Mesothelial cell of epicardium (in vitro differentiated cells): Measurements from ENCODE around the gene NOSIP. TPM values are rescaled to one million over a fixed set of nuclear protein-coding genes. Genes with fewer than 3 reads are reported as not detected.
A peak's percentile ranks its signal among the peaks of the same experiment; 100 is the strongest.

Experiments
- DNase-seq, 2 experiments: peaks; one replicate each; pipeline ENCODE4 v3.0.0; 2021; ENCODE audit warnings: low spot score in 2 of 2; ENCODE audit not compliant: unreplicated experiment in 2 of 2
- H3K27ac Mint-ChIP-seq: 2 replicates; pipeline ENCODE4 v1.8.0; 2021; ENCODE audit warnings: mixed read lengths
- H3K27me3 Mint-ChIP-seq: 2 replicates; pipeline ENCODE4 v1.8.0; 2021; ENCODE audit warnings: low read depth, mixed read lengths
- H3K36me3 Mint-ChIP-seq: 2 replicates; pipeline ENCODE4 v1.8.0; 2021; ENCODE audit warnings: mixed read lengths
- H3K4me1 Mint-ChIP-seq: 2 replicates; pipeline ENCODE4 v1.8.0; 2021; ENCODE audit warnings: mixed read lengths
- H3K4me3 Mint-ChIP-seq: 2 replicates; pipeline ENCODE4 v1.8.0; 2021; ENCODE audit warnings: mild to moderate bottlenecking, moderate library complexity, mixed read lengths
- H3K9me3 Mint-ChIP-seq: 2 replicates; pipeline ENCODE4 v1.8.0; 2021; ENCODE audit warnings: mixed read lengths
- CTCF ChIP-seq: fragments of 200-600 bp; sonication (generic); IDR thresholded peaks from one replicate; pipeline ENCODE4 v1.5.0; 2021; ENCODE audit warnings: antibody characterized with exemption; ENCODE audit not compliant: unreplicated experiment
- total RNA-seq: library from RNA; stranded (reverse); gene quantifications from 3 replicates; pipeline ENCODE4 v1.2.1, GENCODE V29; 2021

NOSIP gene
- total RNA-seq, 1 donor from 2014 or later, result 53.3 TPM

GRCh38 chr19:49616532-49616931 lies 36.2 kb upstream of the NOSIP start:
- Mint-ChIP-seq H3K4me3 (no peak overlapping the region), H3K9me3 (no peaks in the 10 kb centered on the region), H3K27ac (no peak overlapping the region), H3K4me1 (no peaks in the 10 kb centered on the region), H3K36me3 (peaks cover 44% of the 10 kb centered on the region), H3K27me3 (no peaks in the 10 kb centered on the region)
- no peak for TF ChIP-seq CTCF
- no peak for DNase-seq

- no peak overlapping the region for H3K4me3 Mint-ChIP-seq
- no peaks in the 10 kb centered on the region for H3K9me3 Mint-ChIP-seq
- H3K4me1 Mint-ChIP-seq, result no peaks in the 10 kb centered on the region
- no peak overlapping the region for H3K27ac Mint-ChIP-seq
- H3K36me3 Mint-ChIP-seq, result peaks cover 44% of the 10 kb centered on the region
- no peak for TF ChIP-seq CTCF
- no peak for DNase-seq
- H3K27me3 Mint-ChIP-seq, result no peaks in the 10 kb centered on the region
Observed at GRCh38 chr19:49615861-49616260, 35.5 kb upstream of the NOSIP start.

- H3K27me3 Mint-ChIP-seq, result no peaks in the 10 kb centered on the region
Observed at GRCh38 chr19:49614096-49614833, 33.9 kb upstream of the NOSIP start.

GRCh38 chr19:49613374-49613773 lies 33.0 kb upstream of the NOSIP start:
- no peaks in the 10 kb centered on the region for H3K27me3 Mint-ChIP-seq
- no peak for TF ChIP-seq CTCF
- peak overlapping the region; percentile 19 for H3K27ac Mint-ChIP-seq
- no peaks in the 10 kb centered on the region for H3K4me1 Mint-ChIP-seq
- peaks cover 40% of the 10 kb centered on the region for H3K36me3 Mint-ChIP-seq
- DNase-seq, result no peak
- H3K9me3 Mint-ChIP-seq, result no peaks in the 10 kb centered on the region
- no peak overlapping the region for H3K4me3 Mint-ChIP-seq

More at GRCh38 chr19:49614096-49614833, 33.9 kb upstream of the NOSIP start:
- H3K4me3 Mint-ChIP-seq, result no peak overlapping the region
- H3K27ac Mint-ChIP-seq, result no peak overlapping the region
- peaks cover 45% of the 10 kb centered on the region for H3K36me3 Mint-ChIP-seq
- no peaks in the 10 kb centered on the region for H3K4me1 Mint-ChIP-seq
- no peaks in the 10 kb centered on the region for H3K9me3 Mint-ChIP-seq
- DNase-seq, result no peak
- no peak for TF ChIP-seq CTCF

- no peak for DNase-seq
- Mint-ChIP-seq H3K27me3 (no peaks in the 10 kb centered on the region), H3K4me1 (no peaks in the 10 kb centered on the region), H3K27ac (no peak overlapping the region), H3K9me3 (no peaks in the 10 kb centered on the region), H3K36me3 (peaks cover 20% of the 10 kb centered on the region), H3K4me3 (no peak overlapping the region)
- TF ChIP-seq CTCF, result no peak
Observed at GRCh38 chr19:49609499-49610092, 29.2 kb upstream of the NOSIP start.
